ENCODE measurements around the gene CHST9. TPM values are rescaled to one million over a fixed set of nuclear protein-coding genes. Genes with fewer than 3 reads are reported as not detected.

Gene CHST9
- total and polyA plus RNA-seq, 9 of the 15 experiments (the other 6 are each of a cell fraction or from before 2014, with no cell fraction given) = not detected

- no peaks in the 10 kb centered on the region for H3K36me3 ChIP-seq (ENCODE audit: control insufficient read depth, insufficient read depth, low read length)
- FAIRE-seq (no peak), ATAC-seq (no peak), DNase-seq (ENCODE audit: extremely low read depth in 1 of 4, low spot score in 3 of 4) (no peak)
- no peaks in the 10 kb centered on the region for H3K27me3 ChIP-seq (ENCODE audit: control insufficient read depth in 2 of 2, insufficient read depth in 2 of 2, low read length in 2 of 2)
- H3K4me3 ChIP-seq = no peak overlapping the region
- H3K4me2 ChIP-seq (ENCODE audit: insufficient read depth, low read length) = no peak overlapping the region
- H3K79me2 ChIP-seq (ENCODE audit: control insufficient read depth, insufficient read depth, low read length) = no peaks in the 10 kb centered on the region
- H3K9me1 ChIP-seq (ENCODE audit: control insufficient read depth, insufficient read depth, low read length) = no peaks in the 10 kb centered on the region
- H2AFZ ChIP-seq (ENCODE audit: low read depth, low read length) = no peak overlapping the region
- no peak overlapping the region for H3K27ac ChIP-seq (ENCODE audit: extremely low read depth, low read depth, low read length)
- intact Hi-C loops (cut with micrococcal nuclease) (no loop called here), in situ Hi-C loops (cut with MboI) (no loop called here)
- no peaks in the 10 kb centered on the region for H3K9me3 ChIP-seq (replicated peaks; ENCODE audit: control insufficient read depth, insufficient read depth, low read depth, low read length)
- ChIA-PET POLR2A (no interaction called here), CTCF (ENCODE audit: low intra/inter-chr PET ratio) (no interaction called here)
- no peaks in the 10 kb centered on the region for H3K4me1 ChIP-seq (replicated peaks in 1 of 2; ENCODE audit: control insufficient read depth in 2 of 2, insufficient read depth in 2 of 2, low read length in 2 of 2)
- H4K20me1 ChIP-seq (replicated peaks; ENCODE audit: control insufficient read depth, insufficient read depth, low read length) = no peaks in the 10 kb centered on the region
- no TSS peak for BruUV-seq (replicated peaks)
- 5% methylated on average over 10 of the region's 10 CpGs for WGBS (ENCODE audit: insufficient coverage, low coverage, missing lambda C conversion rate)
- H3K9ac ChIP-seq (ENCODE audit: insufficient read depth in 1 of 2, low read depth in 2 of 2, low read length in 2 of 2) = no peak overlapping the region
- no peak for TF ChIP-seq JUN (IDR thresholded peaks at IDR 0.05; ENCODE audit: borderline replicate concordance, low read depth, low read length)
- no peak for TF ChIP-seq JUN (CRISPR knock-in tag; IDR thresholded peaks at IDR 0.05; ENCODE audit: borderline replicate concordance)
- no peak for TF ChIP-seq XRCC5 (IDR thresholded peaks at IDR 0.05; ENCODE audit: low read depth, low read length)
- TF ChIP-seq VEZF1 (CRISPR knock-in tag; IDR thresholded peaks at IDR 0.05) = no peak
- no peak for TF ChIP-seq RBM14 (IDR thresholded peaks at IDR 0.05; ENCODE audit: borderline replicate concordance, insufficient read depth, low read depth, low read length)
- no peak for TF ChIP-seq GTF2B (IDR thresholded peaks at IDR 0.05; ENCODE audit: extremely low read depth, insufficient read length)
- TF ChIP-seq MTA2 (IDR thresholded peaks at IDR 0.05; ENCODE audit: low read depth) = no peak
- no peak for TF ChIP-seq TBL1XR1 (IDR thresholded peaks at IDR 0.05; ENCODE audit: low read length in 2 of 2)
- no peak for TF ChIP-seq UBTF (IDR thresholded peaks at IDR 0.05; ENCODE audit: borderline replicate concordance in 1 of 2, low read depth in 2 of 2, low read length in 2 of 2)
- no peak for TF ChIP-seq STAG1 (CRISPR knock-in tag; IDR thresholded peaks at IDR 0.05; ENCODE audit: borderline replicate concordance)
- TF ChIP-seq ETS2 (tag; IDR thresholded peaks at IDR 0.05; ENCODE audit: borderline replicate concordance, poor library complexity, severe bottlenecking) = no peak
Measured at GRCh38 chr18:27143580-27144287, 41.4 kb downstream of the CHST9 start.
